Ectodermal cell (in vitro differentiated cells): ENCODE results near the gene PNPLA1.

Experiments used
- H3K27ac ChIP-seq: 2 replicates; pipeline ENCODE4 v1.7.0; 2013; ENCODE audit warnings: mild to moderate bottlenecking, low read depth, low read length; ENCODE audit not compliant: insufficient read depth, poor library complexity, severe bottlenecking
- H3K27me3 ChIP-seq: 2 replicates; pipeline ENCODE4 v1.7.0; 2013; ENCODE audit warnings: mild to moderate bottlenecking, low read length; ENCODE audit not compliant: insufficient read depth, control insufficient read depth, poor library complexity, severe bottlenecking
- H3K36me3 ChIP-seq: one replicate; pipeline ENCODE4 v1.7.0; 2013; ENCODE audit warnings: low read length; ENCODE audit not compliant: control insufficient read depth, insufficient read depth
- H3K4me1 ChIP-seq: one replicate; pipeline ENCODE4 v1.7.0; 2013; ENCODE audit warnings: low read length; ENCODE audit not compliant: control insufficient read depth, insufficient read depth
- H3K4me3 ChIP-seq: 2 replicates; pipeline ENCODE4 v1.7.0; 2013; ENCODE audit warnings: low read depth, low read length, control low read depth; ENCODE audit not compliant: insufficient read depth
- H3K9me3 ChIP-seq: 2 replicates; pipeline ENCODE4 v1.7.0; 2013; ENCODE audit warnings: mild to moderate bottlenecking, low read length, moderate library complexity; ENCODE audit not compliant: control insufficient read depth
- WGBS, 2 experiments: methylation state at CpG; one replicate each; pipeline ENCODE4 v1.1.7; 2013; ENCODE audit warnings: missing lambda C conversion rate in 2 of 2; 5-methylcytosine and 5-hydroxymethylcytosine counted together

The PNPLA1 gene

GRCh38 chr6:36323062-36323461 lies 53.2 kb downstream of the PNPLA1 start:
- Histone ChIP-seq H3K36me3 (no peaks in the 10 kb centered on the region), H3K9me3 (no peaks in the 10 kb centered on the region), H3K27ac (no peak overlapping the region), H3K27me3 (no peaks in the 10 kb centered on the region), H3K4me1 (peaks cover 20% of the 10 kb centered on the region), H3K4me3 (no peak overlapping the region)
- 70 to 71% methylated on average over 7 to 8 of the region's 8 CpGs for WGBS, 2 experiments

- 92 to 95% methylated on average over 5 of the region's 6 CpGs for WGBS, 2 experiments
- no peaks in the 10 kb centered on the region for H3K27me3 ChIP-seq
- H3K27ac ChIP-seq = no peak overlapping the region
- H3K36me3 ChIP-seq = no peaks in the 10 kb centered on the region
- H3K4me3 ChIP-seq = no peak overlapping the region
- H3K9me3 ChIP-seq = no peaks in the 10 kb centered on the region
- peaks cover 20% of the 10 kb centered on the region for H3K4me1 ChIP-seq
Observed at GRCh38 chr6:36324191-36324590, 54.3 kb downstream of the PNPLA1 start.

GRCh38 chr6:36324715-36325114 lies 54.9 kb downstream of the PNPLA1 start:
- 92 to 93% methylated on average over 4 of the region's 4 CpGs for WGBS, 2 experiments
- Histone ChIP-seq H3K4me3 (no peak overlapping the region), H3K27me3 (no peaks in the 10 kb centered on the region), H3K36me3 (no peaks in the 10 kb centered on the region), H3K27ac (no peak overlapping the region), H3K4me1 (peaks cover 22% of the 10 kb centered on the region), H3K9me3 (no peaks in the 10 kb centered on the region)

DNA sequence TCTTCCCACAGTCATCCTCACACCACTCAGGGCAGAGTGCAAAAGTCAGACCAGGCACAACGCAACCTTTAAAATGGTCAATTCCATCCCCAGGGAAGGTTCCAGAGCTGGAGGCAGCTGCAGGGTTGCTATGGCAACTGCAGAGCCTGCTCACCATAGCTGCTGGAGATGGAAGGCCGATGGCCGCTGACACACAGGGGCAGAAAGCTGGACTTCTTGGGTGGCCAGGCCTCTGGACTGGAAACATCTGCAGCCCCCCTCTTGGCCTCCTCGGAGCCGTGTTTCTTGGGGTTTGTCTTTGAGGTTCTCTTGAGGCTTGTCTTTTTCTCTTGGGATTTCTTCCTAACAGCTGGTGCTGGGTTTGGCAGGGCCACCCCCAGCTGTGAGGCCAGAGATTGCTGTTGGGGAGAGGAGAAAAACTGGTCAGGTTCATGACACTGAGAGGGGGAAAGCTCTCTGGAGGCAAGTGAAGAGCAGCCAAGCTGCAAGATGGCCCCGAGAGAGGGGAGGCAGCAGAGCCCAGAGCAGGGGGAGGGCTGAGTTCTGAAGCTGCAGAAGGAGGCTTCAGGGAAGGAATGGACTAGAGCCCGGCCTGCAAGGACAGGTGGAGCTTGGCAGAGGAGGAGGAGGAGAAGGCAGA lies 56.6 kb downstream of the PNPLA1 start:
- whole genome bisulfite sequencing, 2 experiments = 59 to 71% methylated on average over 7 of the region's 7 CpGs
- Histone ChIP-seq H3K4me3 (no peak overlapping the region), H3K4me1 (peaks cover 25% of the 10 kb centered on the region), H3K36me3 (no peaks in the 10 kb centered on the region), H3K9me3 (no peaks in the 10 kb centered on the region), H3K27ac (no peak overlapping the region), H3K27me3 (no peaks in the 10 kb centered on the region)

DNA sequence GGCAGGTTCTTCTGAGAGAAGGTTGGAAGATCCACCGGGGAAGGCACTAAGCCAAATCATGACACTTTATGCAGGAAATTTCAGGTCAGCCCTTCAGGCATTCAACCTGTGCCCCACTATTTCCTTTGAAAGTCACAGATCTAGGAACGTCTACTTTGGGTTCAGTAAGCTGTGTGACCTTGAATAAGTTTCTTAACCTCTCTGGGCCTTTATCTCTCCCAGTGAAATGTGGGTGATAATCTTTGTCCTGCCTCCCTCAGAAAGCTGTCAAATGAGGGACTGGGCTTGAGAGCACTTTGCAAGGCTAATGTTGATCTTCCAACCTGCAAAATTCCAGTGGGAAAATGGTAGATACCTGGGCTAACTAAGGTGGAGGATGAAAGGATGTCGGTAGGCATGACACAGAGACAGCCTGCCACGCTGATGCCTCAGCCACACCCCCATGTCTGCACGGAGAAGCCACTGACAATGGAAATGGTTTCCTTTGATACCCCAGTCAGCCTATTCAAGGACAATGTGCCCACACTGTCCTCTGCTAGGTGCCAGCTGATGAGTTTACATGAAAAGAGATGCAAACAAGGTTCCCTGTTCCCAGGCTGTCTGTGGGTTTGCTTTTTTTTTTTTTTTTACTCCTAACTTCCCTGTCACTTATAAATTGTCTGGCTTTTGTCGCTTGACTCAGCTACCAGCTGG lies 57.5 kb downstream of the PNPLA1 start:
- no peak overlapping the region for H3K27ac ChIP-seq
- no peaks in the 10 kb centered on the region for H3K9me3 ChIP-seq
- H3K4me3 ChIP-seq = no peak overlapping the region
- H3K27me3 ChIP-seq = no peaks in the 10 kb centered on the region
- no peaks in the 10 kb centered on the region for H3K36me3 ChIP-seq
- peaks cover 25% of the 10 kb centered on the region for H3K4me1 ChIP-seq
- 39 to 41% methylated on average over 6 of the region's 6 CpGs for WGBS, 2 experiments

- Histone ChIP-seq H3K4me3 (no peak overlapping the region), H3K27ac (no peak overlapping the region), H3K9me3 (no peaks in the 10 kb centered on the region), H3K4me1 (peaks cover 25% of the 10 kb centered on the region), H3K36me3 (no peaks in the 10 kb centered on the region), H3K27me3 (no peaks in the 10 kb centered on the region)
Observed at GRCh38 chr6:36327919-36328236, 58.0 kb downstream of the PNPLA1 start.

GRCh38 chr6:36328600-36328999 lies 58.7 kb downstream of the PNPLA1 start:
- Histone ChIP-seq H3K4me1 (peaks cover 25% of the 10 kb centered on the region), H3K27me3 (no peaks in the 10 kb centered on the region), H3K4me3 (no peak overlapping the region), H3K36me3 (no peaks in the 10 kb centered on the region), H3K9me3 (no peaks in the 10 kb centered on the region), H3K27ac (no peak overlapping the region)
- WGBS, 2 experiments = 82 to 87% methylated on average over 7 of the region's 7 CpGs

DNA sequence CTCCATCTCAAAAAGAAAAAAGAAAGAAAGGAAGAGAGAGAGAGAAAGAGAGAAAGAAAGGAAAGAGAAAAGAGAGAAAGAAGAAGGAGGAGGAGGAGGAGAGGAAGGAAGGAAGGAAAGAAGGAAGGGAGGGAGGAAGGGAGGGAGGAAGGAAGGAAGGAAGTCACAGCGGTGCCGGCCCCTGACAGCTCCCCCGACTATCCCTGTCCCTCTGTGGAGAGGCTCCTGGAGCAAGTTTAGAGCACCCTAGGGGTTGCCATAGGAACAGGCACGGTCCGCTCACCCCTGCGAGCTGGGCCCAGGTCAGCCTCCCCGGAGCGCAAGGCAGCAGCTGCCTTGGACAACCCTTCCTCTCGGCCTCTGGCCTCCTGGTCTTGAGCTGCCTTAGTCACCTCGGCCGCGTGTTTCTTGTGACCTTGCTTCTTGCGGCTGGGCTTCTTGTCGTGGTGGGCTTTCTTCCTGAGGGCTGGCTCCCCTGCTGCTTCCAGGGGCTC lies 60.0 kb downstream of the PNPLA1 start:
- no peaks in the 10 kb centered on the region for H3K9me3 ChIP-seq
- H3K36me3 ChIP-seq = no peaks in the 10 kb centered on the region
- no peaks in the 10 kb centered on the region for H3K27me3 ChIP-seq
- peaks cover 36% of the 10 kb centered on the region for H3K4me1 ChIP-seq
- 56 to 59% methylated on average over 14 of the region's 14 CpGs for WGBS, 2 experiments
- no peak overlapping the region for H3K4me3 ChIP-seq
- no peak overlapping the region for H3K27ac ChIP-seq

GRCh38 chr6:36330366-36330765 lies 60.5 kb downstream of the PNPLA1 start:
- Histone ChIP-seq H3K36me3 (no peaks in the 10 kb centered on the region), H3K27ac (no peak overlapping the region), H3K9me3 (no peaks in the 10 kb centered on the region), H3K4me3 (no peak overlapping the region), H3K4me1 (peaks cover 36% of the 10 kb centered on the region), H3K27me3 (no peaks in the 10 kb centered on the region)
- WGBS, 2 experiments = 84 to 88% methylated on average over 13 to 14 of the region's 14 CpGs

- Histone ChIP-seq H3K4me3 (no peak overlapping the region), H3K9me3 (no peaks in the 10 kb centered on the region), H3K27ac (no peak overlapping the region), H3K36me3 (no peaks in the 10 kb centered on the region), H3K27me3 (no peaks in the 10 kb centered on the region), H3K4me1 (peaks cover 29% of the 10 kb centered on the region)
- 92% methylated on average over 6 of the region's 6 CpGs for WGBS, 2 experiments
Observed at GRCh38 chr6:36331381-36331780, 61.5 kb downstream of the PNPLA1 start.
